ENCODE data around the gene OR1F1. TPM values are rescaled to one million over a fixed set of nuclear protein-coding genes. Genes with fewer than 3 reads are reported as not detected.
A peak's percentile ranks its signal among the peaks of the same experiment; 100 is the strongest.

OR1F1 gene
- total and polyA plus RNA-seq, 8 donors = not detected

DNA sequence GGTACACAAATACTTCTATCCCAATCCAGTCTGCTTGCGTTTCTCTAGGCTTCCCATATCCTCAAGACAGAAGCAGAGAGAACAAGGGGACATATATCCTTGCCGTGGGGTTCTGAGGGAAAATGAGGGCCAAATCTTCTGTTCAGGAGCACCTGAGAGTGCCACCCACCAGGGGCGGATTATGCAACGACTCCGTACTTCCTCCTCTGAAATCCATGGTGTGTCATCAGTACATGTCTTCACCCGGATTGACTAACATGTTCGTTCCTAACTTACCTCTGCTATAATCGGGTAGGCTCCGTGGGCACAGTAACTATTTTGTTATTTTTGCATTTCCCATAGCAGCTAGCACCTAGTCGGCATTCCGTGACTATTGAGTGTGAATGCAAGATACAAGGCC lies 54.7 kb downstream of the OR1F1 start:
- Histone ChIP-seq H3K27me3 (no peaks in the 10 kb centered on the region), H3K4me3 (no peak overlapping the region), H3K4me1 (peaks cover 0 to 22% of the 10 kb centered on the region in 2 donors), H3K36me3 (peaks cover 0 to 43% of the 10 kb centered on the region in 2 donors), H3K27ac (peak overlapping the region in 1 of 2 donors; percentile 67), H3K9me3 (no peaks in the 10 kb centered on the region)
- intact Hi-C loops (cut with DNase I) = no loop called here
- TF ChIP-seq, protein P1, sequence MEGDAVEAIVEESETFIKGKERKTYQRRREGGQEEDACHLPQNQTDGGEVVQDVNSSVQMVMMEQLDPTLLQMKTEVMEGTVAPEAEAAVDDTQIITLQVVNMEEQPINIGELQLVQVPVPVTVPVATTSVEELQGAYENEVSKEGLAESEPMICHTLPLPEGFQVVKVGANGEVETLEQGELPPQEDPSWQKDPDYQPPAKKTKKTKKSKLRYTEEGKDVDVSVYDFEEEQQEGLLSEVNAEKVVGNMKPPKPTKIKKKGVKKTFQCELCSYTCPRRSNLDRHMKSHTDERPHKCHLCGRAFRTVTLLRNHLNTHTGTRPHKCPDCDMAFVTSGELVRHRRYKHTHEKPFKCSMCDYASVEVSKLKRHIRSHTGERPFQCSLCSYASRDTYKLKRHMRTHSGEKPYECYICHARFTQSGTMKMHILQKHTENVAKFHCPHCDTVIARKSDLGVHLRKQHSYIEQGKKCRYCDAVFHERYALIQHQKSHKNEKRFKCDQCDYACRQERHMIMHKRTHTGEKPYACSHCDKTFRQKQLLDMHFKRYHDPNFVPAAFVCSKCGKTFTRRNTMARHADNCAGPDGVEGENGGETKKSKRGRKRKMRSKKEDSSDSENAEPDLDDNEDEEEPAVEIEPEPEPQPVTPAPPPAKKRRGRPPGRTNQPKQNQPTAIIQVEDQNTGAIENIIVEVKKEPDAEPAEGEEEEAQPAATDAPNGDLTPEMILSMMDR (IDR thresholded peaks at IDR 0.05) = no peak
- ATAC-seq (no peak), DNase-seq (no peak)

DNA sequence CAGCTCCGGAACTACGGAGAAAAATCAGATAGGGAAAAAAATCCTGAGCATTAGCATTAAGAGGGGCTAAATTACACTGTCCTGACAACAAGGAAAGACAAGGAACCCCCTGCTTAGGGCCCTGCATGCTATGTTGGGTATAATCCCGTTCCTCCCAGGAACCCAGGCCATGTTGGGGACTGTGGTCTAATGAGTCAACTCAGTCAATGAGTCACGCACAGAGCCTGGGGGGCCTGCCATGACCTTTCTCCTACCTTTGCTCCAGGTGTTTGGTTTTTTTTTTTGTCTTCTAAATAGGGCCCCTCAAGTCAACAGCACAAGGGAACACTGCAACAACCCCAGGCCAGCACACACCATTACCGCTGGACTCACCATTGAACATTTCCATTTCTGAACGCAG lies 55.9 kb downstream of the OR1F1 start:
- Histone ChIP-seq H3K4me1 (peaks cover 0 to 22% of the 10 kb centered on the region in 2 donors), H3K27ac (no peak overlapping the region), H3K36me3 (peaks cover 0 to 54% of the 10 kb centered on the region in 2 donors), H3K4me3 (no peak overlapping the region), H3K9me3 (no peaks in the 10 kb centered on the region), H3K27me3 (no peaks in the 10 kb centered on the region)
- TF ChIP-seq, protein P1 (IDR thresholded peaks at IDR 0.05) = no peak
- no peak for DNase-seq
- ATAC-seq = no peak
- intact Hi-C loops (cut with DNase I) = no loop called here

DNA sequence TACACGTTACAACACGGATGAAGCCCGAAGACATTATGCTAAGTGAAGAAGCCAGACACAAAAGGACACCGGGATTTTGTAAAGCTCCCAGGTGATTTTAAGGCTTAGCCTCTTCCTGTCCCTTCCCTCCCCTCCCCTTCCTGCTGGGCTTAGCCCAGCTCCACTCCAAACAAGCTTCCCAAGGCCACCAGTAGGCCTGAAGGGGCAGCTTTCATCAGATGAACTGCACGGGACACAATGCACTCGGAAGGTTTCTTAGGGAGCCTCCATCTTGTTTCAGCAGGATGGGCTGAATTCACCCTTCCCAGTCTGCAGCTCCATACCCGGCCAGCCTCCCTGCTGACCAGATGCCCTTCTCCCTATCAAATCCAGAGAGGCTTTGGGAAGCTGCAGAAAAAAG lies 58.0 kb downstream of the OR1F1 start:
- no peak overlapping the region for H3K27ac ChIP-seq
- TF ChIP-seq, protein P1 (IDR thresholded peaks at IDR 0.05) = no peak
- no peak for DNase-seq
- H3K4me1 ChIP-seq = peaks cover 0 to 24% of the 10 kb centered on the region in 2 donors
- H3K36me3 ChIP-seq = peaks cover 0 to 66% of the 10 kb centered on the region in 2 donors
- no peaks in the 10 kb centered on the region for H3K9me3 ChIP-seq
- no peaks in the 10 kb centered on the region for H3K27me3 ChIP-seq
- intact Hi-C loops (cut with DNase I) = no loop called here
- H3K4me3 ChIP-seq = no peak overlapping the region
- no peak for ATAC-seq

DNA sequence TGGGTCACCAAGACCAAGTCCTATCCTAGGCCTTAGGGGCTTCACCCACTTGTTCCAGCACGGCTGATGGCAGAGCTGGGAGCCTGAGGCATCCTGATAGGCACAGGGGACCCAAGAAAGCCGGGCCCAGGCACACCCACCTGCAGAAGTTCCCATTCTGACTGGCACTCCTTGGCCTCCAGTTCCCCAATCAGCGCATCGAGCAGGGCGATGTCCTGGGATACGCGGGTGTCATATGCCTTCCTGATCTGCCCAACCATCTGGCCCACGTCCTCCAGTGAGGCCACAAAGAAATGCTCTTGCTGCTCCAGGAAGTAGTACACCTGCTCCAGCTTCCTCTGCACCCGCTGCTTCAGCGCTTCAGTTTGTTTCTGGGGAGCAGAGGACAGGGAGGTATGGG lies 58.9 kb downstream of the OR1F1 start:
- TF ChIP-seq, protein P1 (IDR thresholded peaks at IDR 0.05) = no peak
- H3K36me3 ChIP-seq = peaks cover 0 to 69% of the 10 kb centered on the region in 2 donors
- ATAC-seq = no peak
- intact Hi-C loops (cut with DNase I) = no loop called here
- no peaks in the 10 kb centered on the region for H3K27me3 ChIP-seq
- no peak overlapping the region for H3K4me3 ChIP-seq
- H3K4me1 ChIP-seq = peaks cover 0 to 29% of the 10 kb centered on the region in 2 donors
- DNase-seq = no peak
- no peaks in the 10 kb centered on the region for H3K9me3 ChIP-seq
- no peak overlapping the region for H3K27ac ChIP-seq

DNA sequence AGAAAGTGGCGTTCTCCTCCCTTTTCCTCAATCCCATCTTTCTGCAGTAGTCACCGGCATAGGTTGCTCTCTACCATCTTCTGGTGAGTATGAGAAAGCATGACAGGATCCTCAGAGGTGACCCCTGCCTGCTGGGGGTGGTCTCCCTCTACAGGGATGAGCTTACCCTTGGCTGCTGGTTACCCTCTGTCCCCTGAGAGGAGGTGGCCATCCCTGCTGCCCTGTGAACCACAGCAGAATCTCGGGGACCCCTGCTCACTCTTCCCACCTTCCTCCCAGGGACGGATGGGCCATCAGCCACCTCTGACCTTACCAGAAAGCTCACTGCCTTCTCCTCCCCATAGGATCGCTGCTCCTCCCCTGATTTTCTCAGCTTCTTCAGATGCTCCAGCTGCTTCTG lies 60.6 kb downstream of the OR1F1 start:
- Histone ChIP-seq H3K4me3 (no peak overlapping the region), H3K4me1 (peaks cover 0 to 35% of the 10 kb centered on the region in 2 donors), H3K27ac (no peak overlapping the region), H3K27me3 (no peaks in the 10 kb centered on the region), H3K9me3 (no peaks in the 10 kb centered on the region), H3K36me3 (peaks cover 0 to 68% of the 10 kb centered on the region in 2 donors)
- intact Hi-C loops (cut with DNase I) = no loop called here
- DNase-seq (no peak), ATAC-seq (no peak)
- TF ChIP-seq, protein P1 (IDR thresholded peaks at IDR 0.05) = no peak
